DND-41 (cell line): Measurements from ENCODE around the gene FRG2C.
"Not testable (repeated sequence)": the region's sequence is repeated elsewhere in the genome, so short reads cannot be mapped to it uniquely, and the experiment has no call there.

Source experiments
- CTCF ChIP-seq: IDR thresholded peaks from 2 replicates; pipeline ENCODE4 v1.5.1; 2012; ENCODE audit warnings: borderline replicate concordance, low read length, moderate library complexity, mild to moderate bottlenecking; ENCODE audit not compliant: poor library complexity, severe bottlenecking; ENCODE audit errors: extremely low read depth
- EZH2 ChIP-seq: IDR thresholded peaks from 3 replicates; pipeline ENCODE4 v1.6.1; 2012; ENCODE audit warnings: borderline replicate concordance, low read depth, mild to moderate bottlenecking, moderate library complexity, low read length, inconsistent platforms; ENCODE audit not compliant: severe bottlenecking

GRCh38 chr3:75621772-75622171, 42.4 kb upstream of the FRG2C start:
- not testable (repeated sequence) for TF ChIP-seq EZH2, CTCF
